HG02759 (cell line): Measurements from ENCODE around the gene APC2.

Source experiments
- ATAC-seq: cut with Tn5 transposase; IDR thresholded peaks from one replicate; pipeline ENCODE4 v1.9.1; 2021; ENCODE audit warnings: mild to moderate bottlenecking, moderate library complexity; ENCODE audit not compliant: unreplicated experiment

APC2 gene

GRCh38 chr19:1465191-1466016, 15.5 kb downstream of the APC2 start:
- no peak for ATAC-seq

GRCh38 chr19:1466018-1466460, 16.1 kb downstream of the APC2 start:
- no peak for ATAC-seq

- ATAC-seq: no peak
These were observed 16.7 kb downstream of the APC2 start for GRCh38 chr19:1466461-1467214.

- no peak for ATAC-seq
These were observed 17.2 kb downstream of the APC2 start for GRCh38 chr19:1467215-1467489.

- no peak for ATAC-seq
These were observed 17.8 kb downstream of the APC2 start for GRCh38 chr19:1467490-1468273.

GRCh38 chr19:1468274-1468820, 18.4 kb downstream of the APC2 start:
- ATAC-seq: no peak

GRCh38 chr19:1468821-1469254, 18.9 kb downstream of the APC2 start:
- ATAC-seq: no peak

- ATAC-seq: no peak
These were observed 19.5 kb downstream of the APC2 start for GRCh38 chr19:1469255-1470054.

GRCh38 chr19:1470055-1470304, 20.1 kb downstream of the APC2 start:
- ATAC-seq: no peak

GRCh38 chr19:1470305-1471009, 20.5 kb downstream of the APC2 start:
- ATAC-seq: no peak

GRCh38 chr19:1471010-1471514, 21.1 kb downstream of the APC2 start:
- no peak for ATAC-seq

GRCh38 chr19:1471515-1472160, 21.7 kb downstream of the APC2 start:
- no peak for ATAC-seq

GRCh38 chr19:1472231-1473084, 22.5 kb downstream of the APC2 start:
- ATAC-seq: no peak

- ATAC-seq: no peak
These were observed 23.3 kb downstream of the APC2 start for GRCh38 chr19:1473085-1473851.

GRCh38 chr19:1474011-1474764, 24.3 kb downstream of the APC2 start:
- no peak for ATAC-seq

GRCh38 chr19:1474765-1475351, 24.9 kb downstream of the APC2 start:
- no peak for ATAC-seq
